GM12878 (cell line): ENCODE data around the gene DMXL2. TPM values are rescaled to one million over a fixed set of nuclear protein-coding genes. Genes with fewer than 3 reads are reported as not detected.

Experiments
- CBFB ChIP-seq: IDR thresholded peaks from 2 replicates; pipeline ENCODE4 v1.6.1; 2016; ENCODE audit warnings: antibody characterized with exemption, low read depth
- DPF2 ChIP-seq: fragments of 450-650 bp; IDR thresholded peaks from 2 replicates; pipeline ENCODE4 v1.6.1; 2017; ENCODE audit warnings: mild to moderate bottlenecking
- EGR1 ChIP-seq, 2 experiments: IDR thresholded peaks; 1 replicate in 1 of 2; 2 replicates in 1 of 2; pipeline ENCODE4 v1.6.1; 2011 to 2012; ENCODE audit warnings: low read depth in 2 of 2, low read length in 2 of 2, borderline replicate concordance in 1 of 2, mild to moderate bottlenecking in 1 of 2, moderate library complexity in 1 of 2
- ETV6 ChIP-seq, 2 experiments: fragments of 450-650 bp in 1 of 2; IDR thresholded peaks in 1 of 2; conservative IDR thresholded peaks in 1 of 2; 2 replicates each; pipeline ENCODE4 v1.6.1; 2014; ENCODE audit warnings: antibody characterized with exemption in 1 of 2, borderline replicate concordance in 1 of 2, low read depth in 1 of 2, mild to moderate bottlenecking in 1 of 2, moderate library complexity in 1 of 2
- NFXL1 ChIP-seq: fragments of 450-650 bp; IDR thresholded peaks from 2 replicates; pipeline ENCODE4 v1.6.1; 2017; ENCODE audit warnings: antibody characterized with exemption, mild to moderate bottlenecking, borderline replicate concordance
- NR2C1 ChIP-seq: fragments of 450-650 bp; IDR thresholded peaks from 2 replicates; pipeline ENCODE4 v1.6.1; 2017; ENCODE audit warnings: antibody characterized with exemption, mild to moderate bottlenecking, moderate library complexity
- RB1 ChIP-seq: fragments of 450-650 bp; formaldehyde crosslinking; IDR thresholded peaks from 2 replicates; pipeline ENCODE4 v1.6.1; 2017; ENCODE audit warnings: mild to moderate bottlenecking, borderline replicate concordance
- SMARCA5 ChIP-seq: fragments of 450-650 bp; IDR thresholded peaks from 2 replicates; pipeline ENCODE4 v1.6.1; 2017; ENCODE audit warnings: mild to moderate bottlenecking
- polyA plus RNA-seq, 11 experiments: library from polyadenylated mRNA; depleted of rRNA in 4 of 11; unstranded in 6 of 11; stranded (reverse) in 5 of 11; fragments of >200 nt; fragmentation: Nextera tagmentation in 4 of 11; fragmentation: Illumina TruSeq in 1 of 11; extraction: Ambion mirVana in 4 of 11; extraction: Trizol in 1 of 11; gene quantifications; 1 replicate in 1 of 11; 2 replicates in 10 of 11; pipeline versions ENCODE4 v1.2.1 to v1.2.3, GENCODE V29; 2011 to 2016; ENCODE audit warnings: inconsistent platforms in 2 of 11, missing spikeins in 2 of 11, low read depth in 1 of 11
- total RNA-seq, 4 experiments: library from RNA; depleted of rRNA in 3 of 4; stranded (reverse); fragments of >200 nt in 3 of 4; fragmentation: Illumina TruSeq in 1 of 4; extraction: Trizol in 1 of 4; gene quantifications; 2 replicates each; pipeline versions ENCODE4 v1.2.1 to v1.2.3, GENCODE V29; 2013 to 2021
- TF ChIP-seq, protein P1 (sequence below): fragments of 450-650 bp; IDR thresholded peaks from 2 replicates; pipeline ENCODE4 v1.6.1; 2017; ENCODE audit warnings: mild to moderate bottlenecking, low read depth, inconsistent platforms; ENCODE audit not compliant: poor library complexity, severe bottlenecking
- TF ChIP-seq, protein P2 (sequence below): fragments of 450-650 bp; IDR thresholded peaks from 2 replicates; pipeline ENCODE4 v1.6.1; 2017; ENCODE audit warnings: antibody characterized with exemption, mild to moderate bottlenecking, moderate library complexity
- TF ChIP-seq, protein P3 (sequence below): fragments of 450-650 bp; IDR thresholded peaks from 2 replicates; pipeline ENCODE4 v1.6.1; 2017; ENCODE audit warnings: low read depth, mild to moderate bottlenecking, moderate library complexity

Gene DMXL2
- total and polyA plus RNA-seq, 10 of the 15 experiments (the other 5 are each of a cell fraction or from before 2014, with no cell fraction given) = 8.5 to 32.1 (median 22.0) TPM

DNA sequence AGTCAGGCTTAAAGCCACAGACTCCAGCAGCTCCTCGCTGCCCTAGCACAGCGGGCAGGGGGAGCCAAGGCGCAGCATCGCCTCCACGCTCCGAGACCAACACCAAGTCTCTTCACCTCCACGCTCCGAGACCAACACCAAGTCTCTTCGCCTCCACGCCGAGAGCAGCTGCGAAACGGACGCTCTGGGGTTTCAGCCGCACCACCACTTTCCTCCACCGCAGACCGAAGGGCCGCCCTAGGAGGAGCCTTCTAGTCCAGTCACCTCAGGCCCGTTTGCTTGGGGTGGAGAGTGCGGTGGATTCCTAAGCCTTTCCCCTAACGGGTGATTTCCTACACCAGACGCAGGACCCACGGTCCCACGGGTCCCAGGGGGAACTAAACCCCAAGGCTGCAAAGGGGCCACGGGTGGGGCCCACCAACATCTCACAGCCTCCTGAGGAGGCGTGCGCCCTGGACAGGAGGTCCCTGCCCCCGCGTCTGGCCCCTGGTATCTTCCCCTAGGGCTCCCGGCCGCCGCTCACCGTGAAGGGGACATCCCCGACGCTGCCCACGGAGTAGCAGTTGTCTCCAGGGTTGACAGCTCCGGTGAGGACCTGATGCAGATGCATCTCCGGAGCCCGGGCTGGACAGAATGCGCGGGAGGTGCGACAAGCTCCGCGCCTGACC lies 501 bp downstream of the DMXL2 start (continued):
- TF ChIP-seq CBFB (peak; percentile 15; the same call in 1 of the 2 replicates), DPF2 (peak; percentile 80), NR2C1 (no peak), RB1 (no peak; the same call in 1 of the 2 replicates), EGR1 (IDR thresholded peaks at IDR 0.05; ENCODE audit: borderline replicate concordance in 1 of 2, low read depth in 2 of 2, low read length in 2 of 2) (peak in 1 of 2 experiments; percentile 80; a peak in 2 of 3 replicates), NFXL1 (no peak), ETV6 (conservative IDR thresholded peaks at IDR 0.05 in 1 of 2, IDR thresholded peaks at IDR 0.05 in 1 of 2; ENCODE audit: borderline replicate concordance in 1 of 2, low read depth in 1 of 2) (no peak), SMARCA5 (no peak)
- TF ChIP-seq, protein P1, sequence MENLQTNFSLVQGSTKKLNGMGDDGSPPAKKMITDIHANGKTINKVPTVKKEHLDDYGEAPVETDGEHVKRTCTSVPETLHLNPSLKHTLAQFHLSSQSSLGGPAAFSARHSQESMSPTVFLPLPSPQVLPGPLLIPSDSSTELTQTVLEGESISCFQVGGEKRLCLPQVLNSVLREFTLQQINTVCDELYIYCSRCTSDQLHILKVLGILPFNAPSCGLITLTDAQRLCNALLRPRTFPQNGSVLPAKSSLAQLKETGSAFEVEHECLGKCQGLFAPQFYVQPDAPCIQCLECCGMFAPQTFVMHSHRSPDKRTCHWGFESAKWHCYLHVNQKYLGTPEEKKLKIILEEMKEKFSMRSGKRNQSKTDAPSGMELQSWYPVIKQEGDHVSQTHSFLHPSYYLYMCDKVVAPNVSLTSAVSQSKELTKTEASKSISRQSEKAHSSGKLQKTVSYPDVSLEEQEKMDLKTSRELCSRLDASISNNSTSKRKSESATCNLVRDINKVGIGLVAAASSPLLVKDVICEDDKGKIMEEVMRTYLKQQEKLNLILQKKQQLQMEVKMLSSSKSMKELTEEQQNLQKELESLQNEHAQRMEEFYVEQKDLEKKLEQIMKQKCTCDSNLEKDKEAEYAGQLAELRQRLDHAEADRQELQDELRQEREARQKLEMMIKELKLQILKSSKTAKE = peak; percentile 79
- TF ChIP-seq, protein P2, sequence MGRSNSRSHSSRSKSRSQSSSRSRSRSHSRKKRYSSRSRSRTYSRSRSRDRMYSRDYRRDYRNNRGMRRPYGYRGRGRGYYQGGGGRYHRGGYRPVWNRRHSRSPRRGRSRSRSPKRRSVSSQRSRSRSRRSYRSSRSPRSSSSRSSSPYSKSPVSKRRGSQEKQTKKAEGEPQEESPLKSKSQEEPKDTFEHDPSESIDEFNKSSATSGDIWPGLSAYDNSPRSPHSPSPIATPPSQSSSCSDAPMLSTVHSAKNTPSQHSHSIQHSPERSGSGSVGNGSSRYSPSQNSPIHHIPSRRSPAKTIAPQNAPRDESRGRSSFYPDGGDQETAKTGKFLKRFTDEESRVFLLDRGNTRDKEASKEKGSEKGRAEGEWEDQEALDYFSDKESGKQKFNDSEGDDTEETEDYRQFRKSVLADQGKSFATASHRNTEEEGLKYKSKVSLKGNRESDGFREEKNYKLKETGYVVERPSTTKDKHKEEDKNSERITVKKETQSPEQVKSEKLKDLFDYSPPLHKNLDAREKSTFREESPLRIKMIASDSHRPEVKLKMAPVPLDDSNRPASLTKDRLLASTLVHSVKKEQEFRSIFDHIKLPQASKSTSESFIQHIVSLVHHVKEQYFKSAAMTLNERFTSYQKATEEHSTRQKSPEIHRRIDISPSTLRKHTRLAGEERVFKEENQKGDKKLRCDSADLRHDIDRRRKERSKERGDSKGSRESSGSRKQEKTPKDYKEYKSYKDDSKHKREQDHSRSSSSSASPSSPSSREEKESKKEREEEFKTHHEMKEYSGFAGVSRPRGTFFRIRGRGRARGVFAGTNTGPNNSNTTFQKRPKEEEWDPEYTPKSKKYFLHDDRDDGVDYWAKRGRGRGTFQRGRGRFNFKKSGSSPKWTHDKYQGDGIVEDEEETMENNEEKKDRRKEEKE = no peak
- TF ChIP-seq, protein P3, sequence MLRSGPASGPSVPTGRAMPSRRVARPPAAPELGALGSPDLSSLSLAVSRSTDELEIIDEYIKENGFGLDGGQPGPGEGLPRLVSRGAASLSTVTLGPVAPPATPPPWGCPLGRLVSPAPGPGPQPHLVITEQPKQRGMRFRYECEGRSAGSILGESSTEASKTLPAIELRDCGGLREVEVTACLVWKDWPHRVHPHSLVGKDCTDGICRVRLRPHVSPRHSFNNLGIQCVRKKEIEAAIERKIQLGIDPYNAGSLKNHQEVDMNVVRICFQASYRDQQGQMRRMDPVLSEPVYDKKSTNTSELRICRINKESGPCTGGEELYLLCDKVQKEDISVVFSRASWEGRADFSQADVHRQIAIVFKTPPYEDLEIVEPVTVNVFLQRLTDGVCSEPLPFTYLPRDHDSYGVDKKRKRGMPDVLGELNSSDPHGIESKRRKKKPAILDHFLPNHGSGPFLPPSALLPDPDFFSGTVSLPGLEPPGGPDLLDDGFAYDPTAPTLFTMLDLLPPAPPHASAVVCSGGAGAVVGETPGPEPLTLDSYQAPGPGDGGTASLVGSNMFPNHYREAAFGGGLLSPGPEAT = peak; percentile 69; the same call in 1 of the 2 replicates
- TF ChIP-seq, all 136 proteins: peak for 32
